ENCODE data around the gene NMU.
A peak's percentile ranks its signal among the peaks of the same experiment; 100 is the strongest.
"Not testable (repeated sequence)": the region's sequence is repeated elsewhere in the genome, so short reads cannot be mapped to it uniquely, and the experiment has no call there.

NMU gene

DNA sequence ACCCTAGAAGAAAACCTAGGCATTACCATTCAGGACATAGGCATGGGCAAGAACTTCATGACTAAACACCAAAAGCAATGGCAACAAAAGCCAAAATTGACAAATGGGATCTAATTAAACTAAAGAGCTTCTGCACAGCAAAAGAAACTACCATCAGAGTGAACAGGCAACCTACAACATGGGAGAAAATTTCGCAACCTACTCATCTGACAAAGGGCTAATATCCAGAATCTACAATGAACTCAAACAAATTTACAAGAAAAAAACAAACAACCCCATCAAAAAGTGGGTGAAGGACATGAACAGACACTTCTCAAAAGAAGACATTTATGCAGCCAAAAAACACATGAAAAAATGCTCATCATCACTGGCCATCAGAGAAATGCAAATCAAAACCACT lies 12.0 kb downstream of the NMU start:
- not testable (repeated sequence) for DNase-seq (ENCODE audit: low spot score)

DNA sequence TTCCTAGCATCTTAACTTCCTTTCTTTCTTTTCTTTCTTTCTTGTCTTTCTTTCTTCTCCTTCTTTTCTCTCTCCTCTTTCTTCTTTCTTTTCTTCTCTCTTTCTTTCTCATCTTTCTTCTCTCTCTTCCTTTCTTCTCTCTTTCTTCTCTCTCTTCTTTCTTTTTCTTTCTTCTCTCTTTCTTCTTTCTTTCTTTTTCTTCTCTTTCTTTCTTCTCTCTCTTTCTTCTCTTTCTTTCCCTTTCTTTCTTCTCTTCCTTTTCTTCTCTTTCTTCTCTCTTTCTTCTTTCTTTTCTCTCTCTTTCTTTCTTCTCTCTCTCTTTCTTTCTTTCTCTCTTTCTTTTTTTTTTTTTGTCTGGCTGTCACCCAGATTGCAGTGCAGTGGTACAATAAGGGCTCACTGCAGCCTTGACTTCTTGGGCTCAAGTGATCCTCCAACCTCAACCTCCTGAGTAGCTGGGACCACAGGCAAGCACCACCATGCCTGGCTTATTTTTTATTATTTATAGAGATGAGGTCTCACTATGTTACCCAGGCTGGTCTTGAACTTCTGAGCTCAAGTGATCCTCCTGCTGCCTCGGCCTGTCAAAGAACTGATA lies 17.5 kb downstream of the NMU start:
- no peak for DNase-seq (ENCODE audit: low spot score)

DNA sequence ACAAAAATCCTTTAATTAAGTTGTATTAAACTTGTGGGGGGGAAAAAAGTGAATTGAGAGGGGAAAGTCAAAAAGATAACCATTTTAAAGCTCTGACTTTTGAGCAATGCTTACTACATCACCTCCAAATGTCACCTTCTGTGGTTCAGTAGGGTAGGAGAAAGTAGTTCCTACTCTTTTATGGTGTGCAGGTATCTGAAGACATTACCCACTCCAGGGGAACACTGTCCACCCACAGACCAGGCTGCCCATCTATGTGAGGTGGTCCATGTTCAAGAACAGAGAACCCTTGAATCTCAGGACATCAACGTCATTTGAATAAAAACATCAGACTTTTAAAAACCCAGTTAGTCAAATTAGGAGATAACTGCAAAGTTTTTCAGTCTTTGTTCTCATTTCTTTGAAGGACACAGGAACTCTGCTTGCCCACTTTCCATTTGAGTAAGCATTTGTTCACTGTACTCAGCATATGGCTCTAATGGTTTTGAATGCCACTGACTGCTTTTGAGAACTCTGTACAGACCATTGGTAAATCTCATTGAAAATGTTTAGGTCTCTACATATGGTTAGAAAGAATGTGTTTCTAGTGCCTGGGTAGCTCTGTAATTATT lies 18.4 kb downstream of the NMU start:
- DNase-seq (ENCODE audit: low spot score) = no peak

DNA sequence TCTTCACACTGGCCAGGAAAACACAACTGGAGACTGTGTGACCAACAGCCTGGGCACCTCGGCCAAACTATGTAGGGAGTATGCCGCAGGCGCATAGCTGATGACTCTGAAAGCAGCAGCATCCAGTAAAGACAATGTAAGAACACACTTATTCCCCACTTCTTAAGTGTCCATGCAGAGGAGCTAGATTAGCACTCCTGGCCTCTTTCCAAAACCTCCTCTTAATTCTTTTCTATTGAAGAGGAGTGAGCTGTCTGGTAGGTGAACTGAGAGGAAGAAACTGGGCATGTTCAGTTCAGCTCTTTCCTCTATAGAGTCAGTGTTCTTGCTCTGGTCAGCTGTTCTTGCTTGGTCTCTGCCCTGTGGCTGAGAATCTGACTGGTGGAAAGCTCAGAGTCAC lies 21.1 kb downstream of the NMU start:
- no peak for DNase-seq (ENCODE audit: low spot score)

DNA sequence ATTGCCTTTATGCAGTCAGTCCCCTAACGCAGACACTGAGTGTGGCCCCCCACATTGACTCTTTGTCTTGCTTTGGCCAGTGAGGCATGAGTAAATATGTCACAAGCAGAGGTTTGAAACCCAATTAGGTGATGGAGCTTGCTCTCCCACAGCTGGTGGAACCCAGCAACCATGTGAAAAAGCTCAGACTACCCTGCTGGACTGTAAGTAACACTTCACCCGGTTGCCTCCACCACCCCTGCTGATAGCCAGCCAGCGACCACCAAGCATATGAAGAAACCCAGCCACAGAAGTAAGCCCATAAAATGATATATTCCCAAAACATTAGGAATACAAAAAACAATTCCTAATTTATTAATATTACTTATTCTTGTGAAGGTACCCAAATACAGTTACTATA lies 22.5 kb downstream of the NMU start:
- DNase-seq (ENCODE audit: low spot score) = no peak

DNA sequence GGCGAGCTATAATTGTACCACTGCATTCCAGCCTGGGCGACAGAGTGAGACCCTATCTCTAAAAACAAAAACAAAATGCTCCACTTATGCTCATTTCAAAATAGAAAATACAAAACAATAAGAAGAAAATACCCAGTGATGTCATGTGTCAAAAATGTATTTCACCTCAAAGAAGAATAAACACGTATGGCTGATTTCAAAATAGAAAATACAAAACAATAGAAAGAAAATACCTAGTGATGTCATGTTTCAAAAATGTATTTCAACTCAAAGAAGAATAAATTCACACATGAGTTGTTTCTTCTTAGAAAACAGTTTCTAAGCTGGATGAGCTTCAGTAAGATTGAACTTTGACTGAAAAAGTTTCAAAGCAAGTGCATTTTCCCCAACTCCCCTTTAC lies 23.8 kb downstream of the NMU start:
- no peak for DNase-seq (ENCODE audit: low spot score)

DNA sequence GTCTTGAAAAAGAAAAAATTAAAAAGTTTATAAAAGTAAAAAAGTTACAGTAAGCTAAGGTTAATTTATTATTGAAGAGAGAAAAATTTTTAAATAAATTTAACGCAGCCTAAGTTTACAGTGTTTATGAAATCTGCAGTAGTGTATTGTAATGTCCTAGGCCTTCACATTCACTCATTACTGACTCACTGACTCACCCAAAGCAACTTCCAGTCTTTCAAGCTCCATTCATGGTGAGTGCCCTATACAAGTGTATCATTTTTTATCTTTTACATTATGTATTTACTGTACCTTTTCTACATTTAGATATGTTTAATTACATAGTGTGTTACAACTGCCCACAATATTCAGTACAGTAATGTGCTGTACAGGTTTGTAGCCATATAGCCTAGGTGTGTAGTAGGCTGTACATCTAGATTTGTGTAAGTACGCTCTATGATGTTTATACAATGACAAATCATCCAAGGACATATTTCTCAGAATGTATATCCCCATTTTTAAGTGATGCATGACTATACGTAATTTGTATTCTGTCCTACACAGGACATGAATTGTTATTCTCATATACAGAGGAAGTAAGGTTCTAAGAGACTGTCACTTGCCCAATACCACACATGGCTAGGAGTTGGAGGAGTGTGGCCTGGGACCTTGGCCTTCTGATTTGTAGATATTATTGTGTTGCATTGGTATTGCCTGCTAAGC lies 24.6 kb downstream of the NMU start:
- no peak for DNase-seq (ENCODE audit: low spot score)

DNA sequence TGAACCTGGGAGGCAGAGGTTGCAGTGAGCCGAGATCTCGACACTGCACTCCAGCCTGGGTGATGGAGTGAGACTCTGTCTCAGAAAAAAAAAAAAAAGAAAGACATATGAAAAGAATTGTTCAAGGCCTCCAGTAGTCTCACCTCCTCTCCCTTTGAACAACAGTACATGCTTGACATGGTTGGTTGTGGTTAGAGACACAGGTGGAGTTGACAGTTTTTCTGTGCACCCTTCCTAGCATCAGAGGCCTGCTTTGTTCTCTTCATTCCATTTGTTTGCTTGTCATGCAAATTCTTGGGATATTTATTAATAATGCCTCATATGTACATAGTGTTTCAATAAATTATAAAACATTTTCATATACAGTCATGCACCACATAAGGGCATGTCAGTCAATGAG lies 25.7 kb downstream of the NMU start:
- no peak for DNase-seq (ENCODE audit: low spot score)

DNA sequence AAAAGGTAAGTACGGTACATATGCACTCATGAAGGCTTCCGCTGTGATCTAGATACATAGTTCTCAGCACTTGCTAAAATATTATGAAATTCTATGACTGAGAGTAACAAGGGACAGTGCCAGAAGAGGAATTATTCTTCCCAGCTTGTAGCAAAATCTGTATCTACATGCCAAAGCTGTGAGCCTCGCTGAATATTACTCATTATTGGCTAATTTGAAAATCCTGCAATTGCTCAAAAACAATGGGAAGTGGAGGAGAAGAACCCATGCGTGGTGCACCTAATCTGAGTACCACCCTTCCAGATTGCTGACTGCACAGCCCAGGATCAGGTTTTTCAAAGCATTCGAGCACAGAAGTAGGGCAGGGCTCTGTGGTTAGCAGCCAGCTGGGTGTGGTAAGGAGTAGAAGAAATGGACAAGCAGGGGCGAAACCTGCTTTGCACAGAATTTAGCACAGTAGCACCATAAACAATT lies 26.7 kb downstream of the NMU start:
- no peak for DNase-seq (ENCODE audit: low spot score)

DNA sequence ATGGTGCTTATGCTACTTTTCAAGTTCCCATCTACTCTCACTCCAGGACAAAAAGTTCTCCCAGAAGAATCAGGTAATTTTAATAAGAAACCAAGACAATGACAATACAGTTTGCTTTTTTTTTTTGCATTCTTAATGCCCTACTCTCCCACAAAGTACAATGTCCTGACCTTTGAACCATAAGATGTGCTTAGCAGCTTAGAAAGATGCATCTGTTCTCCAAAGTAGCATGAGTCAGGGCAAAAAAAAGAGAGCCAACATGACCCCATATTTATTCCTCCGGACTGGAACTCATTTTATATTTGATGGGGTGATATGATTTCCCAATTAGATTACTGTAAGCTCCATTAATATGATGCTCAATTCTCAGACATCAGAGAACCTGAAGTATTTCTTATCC lies 27.5 kb downstream of the NMU start:
- no peak for DNase-seq (ENCODE audit: low spot score)

DNA sequence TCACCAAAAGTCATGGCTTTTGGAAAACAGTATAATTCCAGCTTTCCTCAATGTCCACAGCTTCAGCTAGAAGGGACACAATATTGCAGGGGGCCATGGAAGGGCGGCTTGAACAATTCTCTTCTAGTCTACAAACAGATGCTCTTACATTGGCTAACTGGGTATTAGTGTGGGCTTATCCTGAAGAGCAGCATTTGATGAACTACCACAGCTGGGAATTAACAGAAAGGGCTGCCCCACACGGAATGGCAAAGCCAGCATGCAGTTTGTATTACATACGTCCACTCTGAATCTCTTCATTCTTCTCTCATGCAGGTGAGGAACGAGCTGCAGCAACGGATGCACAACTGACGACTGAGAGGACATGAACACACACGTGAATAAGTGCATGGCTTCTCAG lies 31.1 kb downstream of the NMU start:
- no peak for DNase-seq (ENCODE audit: low spot score)

DNA sequence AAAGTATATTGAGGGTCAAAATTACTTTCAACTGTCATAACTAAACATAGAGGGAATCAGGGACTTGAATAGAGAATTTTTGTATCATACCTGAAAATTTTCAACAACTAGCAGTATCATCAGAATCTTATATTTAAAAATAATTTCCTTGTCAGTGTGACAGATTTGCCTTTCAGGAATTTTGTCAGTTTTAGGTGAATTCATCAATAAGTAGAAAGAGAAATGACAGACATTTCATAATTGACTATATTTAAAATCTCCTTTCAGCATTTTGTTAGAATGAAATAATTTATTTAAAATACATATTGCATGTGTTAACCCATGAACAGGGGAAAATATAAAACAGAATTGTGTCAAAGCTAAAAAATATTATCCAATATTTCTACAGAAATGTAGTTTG lies 35.5 kb downstream of the NMU start:
- no peak for DNase-seq (ENCODE audit: low spot score)

DNA sequence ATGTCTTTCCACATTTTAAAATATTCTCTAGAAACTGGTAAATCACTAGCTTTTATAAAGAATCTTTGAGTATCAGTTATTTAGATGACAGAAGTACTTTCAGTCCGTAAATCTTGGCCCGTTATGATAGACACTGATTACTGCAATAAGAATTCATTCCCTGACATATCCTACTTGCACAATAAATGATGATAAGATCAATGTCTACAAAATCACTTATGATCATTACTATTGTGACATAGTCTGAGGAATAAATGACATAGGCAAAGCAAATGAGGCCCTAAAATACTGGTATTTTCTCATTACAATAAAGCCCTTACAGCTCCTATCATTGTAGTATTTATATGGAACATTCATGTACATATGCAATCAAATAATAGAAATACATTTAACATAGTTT lies 37.5 kb downstream of the NMU start:
- DNase-seq (ENCODE audit: low spot score) = no peak

DNA sequence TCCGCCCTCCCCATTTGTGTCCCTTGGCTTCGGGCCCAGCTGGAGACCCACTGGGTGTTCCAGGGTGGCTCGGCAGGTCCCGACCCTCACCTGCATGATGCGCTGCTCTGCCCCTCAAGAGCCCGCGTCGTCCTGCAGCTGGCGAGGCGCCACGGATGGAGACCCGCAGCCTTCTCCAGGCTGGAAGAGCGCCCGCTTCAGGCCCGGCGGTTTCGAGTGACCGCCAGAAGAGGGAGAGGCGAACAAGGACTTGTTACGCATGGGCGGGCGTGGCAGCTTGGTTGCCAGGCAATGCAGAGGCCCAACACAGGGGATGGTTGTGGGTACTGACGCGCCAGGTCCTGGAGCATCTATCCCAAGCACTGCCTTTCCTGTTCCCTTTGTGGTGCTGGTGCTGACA lies 44.1 kb downstream of the NMU start, which contains the start of gene PDCL2:
PDCL2 (minus strand) TSS at position 232 of the 400 bp plus-strand sequence; CDS start at position 96, 136 bp downstream.
- DNase-seq (ENCODE audit: low spot score) = no peak

DNA sequence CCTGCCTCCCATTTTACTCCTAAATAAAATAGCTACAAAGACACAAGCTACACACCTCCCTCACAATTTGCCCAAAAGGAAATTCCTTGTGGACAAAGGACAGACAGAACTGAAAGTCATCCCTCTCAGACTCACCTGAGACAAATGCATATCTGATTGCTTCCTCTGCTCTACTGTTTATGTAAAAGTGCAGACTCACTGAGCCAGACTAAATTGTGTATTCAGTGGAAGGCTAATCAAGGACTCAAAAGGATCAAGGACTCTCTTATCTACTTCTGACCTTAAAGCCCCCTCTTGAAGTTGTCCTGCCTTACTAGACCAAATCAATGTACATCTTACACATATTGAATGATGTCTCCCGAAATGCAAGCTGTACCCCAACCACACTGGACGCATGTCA lies 47.9 kb downstream of the NMU start:
- DNase-seq (ENCODE audit: low spot score) = no peak

DNA sequence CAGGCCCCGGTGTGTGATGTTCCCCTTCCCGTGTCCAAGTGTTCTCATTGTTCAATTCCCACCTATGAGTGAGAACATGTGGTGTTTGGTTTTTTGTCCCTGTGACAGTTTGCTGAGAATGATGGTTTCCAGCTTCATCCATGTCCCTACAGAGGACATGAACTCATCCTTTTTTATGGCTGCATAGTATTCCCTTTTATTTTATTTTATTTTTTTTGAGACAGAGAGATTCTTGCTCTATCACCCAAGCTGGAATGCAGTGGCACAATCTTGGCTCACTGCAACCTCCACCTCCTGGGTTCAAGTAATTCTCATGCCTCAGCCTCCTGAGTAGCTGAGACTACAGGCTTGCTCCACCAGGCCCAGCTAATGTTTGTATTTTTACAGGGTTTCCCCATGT lies 53.3 kb downstream of the NMU start:
- not testable (repeated sequence) for DNase-seq (ENCODE audit: low spot score)

DNA sequence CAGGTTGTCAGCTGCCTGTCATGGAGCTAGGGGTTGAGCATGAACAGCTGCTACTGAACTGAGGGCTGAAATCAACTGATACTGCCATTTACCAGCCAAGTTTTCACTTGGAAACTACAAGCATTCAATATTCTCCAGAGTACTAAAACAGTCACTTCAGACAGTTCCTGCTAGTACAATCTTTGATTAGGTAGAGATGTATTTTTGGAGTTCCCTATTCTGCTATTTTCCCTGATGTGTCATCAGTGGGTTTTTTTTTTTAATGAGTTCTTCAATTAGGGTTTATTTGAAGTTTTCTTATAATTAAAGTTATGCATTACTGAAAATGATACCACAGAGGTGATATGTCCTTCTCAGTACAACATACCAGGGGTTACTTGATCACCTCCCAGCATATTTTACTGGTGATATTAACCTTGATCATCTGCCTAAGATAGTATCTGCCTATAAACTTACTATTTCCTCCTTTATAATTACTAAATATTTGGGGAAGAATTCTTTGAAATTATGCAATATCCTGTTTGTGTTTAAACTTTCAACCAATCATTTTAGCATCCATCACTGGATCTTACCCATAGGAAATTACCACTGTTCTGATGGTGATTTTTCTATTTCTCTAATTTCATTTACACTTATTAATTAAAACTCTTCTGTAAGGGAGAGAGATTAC lies 57.6 kb downstream of the NMU start:
- no peak for DNase-seq (ENCODE audit: low spot score)

DNA sequence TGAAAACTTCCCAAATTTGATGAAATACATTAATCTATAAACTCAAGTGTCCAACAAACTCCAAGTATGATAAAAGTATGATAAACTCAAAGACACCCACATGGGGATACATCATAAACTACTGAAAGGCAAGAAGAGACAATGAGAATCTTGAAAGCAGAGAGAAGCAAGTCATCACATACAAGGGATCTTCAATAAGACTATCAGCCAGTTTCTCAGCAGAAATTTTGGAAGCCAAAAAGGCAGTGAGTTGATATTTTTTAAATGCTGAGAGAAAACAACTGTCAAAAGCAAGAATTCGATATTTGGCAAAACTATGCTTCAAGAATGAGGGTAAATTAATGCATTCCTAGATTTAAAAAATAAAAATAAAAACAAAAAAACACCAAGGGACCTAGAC lies 60.6 kb downstream of the NMU start:
- DNase-seq (ENCODE audit: low spot score) = no peak

DNA sequence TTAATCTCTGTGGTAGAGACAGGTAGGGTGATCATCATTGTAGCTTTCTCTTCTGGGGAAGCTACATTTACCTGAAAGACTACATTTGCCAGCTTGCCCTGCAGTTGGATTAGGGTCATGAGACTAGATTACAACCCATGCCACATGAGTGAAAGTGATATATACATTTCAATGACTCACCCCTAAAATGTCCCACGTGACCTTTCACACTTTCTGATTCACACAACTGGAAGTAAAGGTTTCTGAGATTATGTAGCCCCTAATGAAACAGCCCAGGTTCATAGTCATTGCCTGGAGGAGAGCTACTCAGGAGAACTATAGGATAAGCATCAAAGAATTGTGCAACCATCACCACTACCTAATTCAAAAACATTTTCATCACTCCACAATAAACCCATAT lies 61.8 kb downstream of the NMU start:
- no peak for DNase-seq (ENCODE audit: low spot score)

DNA sequence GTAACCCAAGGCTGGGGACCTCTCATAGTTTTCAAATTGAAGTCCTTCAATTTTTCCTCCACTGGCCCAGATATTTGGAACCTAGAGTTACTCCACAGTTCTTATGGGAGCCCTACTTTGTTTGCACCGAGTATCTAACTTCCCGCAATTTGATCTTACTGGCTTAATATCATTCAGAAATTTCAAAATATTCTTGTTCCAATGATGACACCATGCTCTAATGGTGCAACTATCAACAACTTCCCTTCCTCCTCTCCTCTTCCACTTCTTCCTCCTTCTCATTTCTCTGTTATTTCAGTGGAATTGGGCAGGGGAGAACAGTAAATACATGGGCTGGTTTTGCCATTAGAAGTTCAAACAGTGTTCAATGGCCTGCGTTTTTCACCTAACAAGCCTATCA lies 64.3 kb downstream of the NMU start:
- no peak for DNase-seq (ENCODE audit: low spot score)

DNA sequence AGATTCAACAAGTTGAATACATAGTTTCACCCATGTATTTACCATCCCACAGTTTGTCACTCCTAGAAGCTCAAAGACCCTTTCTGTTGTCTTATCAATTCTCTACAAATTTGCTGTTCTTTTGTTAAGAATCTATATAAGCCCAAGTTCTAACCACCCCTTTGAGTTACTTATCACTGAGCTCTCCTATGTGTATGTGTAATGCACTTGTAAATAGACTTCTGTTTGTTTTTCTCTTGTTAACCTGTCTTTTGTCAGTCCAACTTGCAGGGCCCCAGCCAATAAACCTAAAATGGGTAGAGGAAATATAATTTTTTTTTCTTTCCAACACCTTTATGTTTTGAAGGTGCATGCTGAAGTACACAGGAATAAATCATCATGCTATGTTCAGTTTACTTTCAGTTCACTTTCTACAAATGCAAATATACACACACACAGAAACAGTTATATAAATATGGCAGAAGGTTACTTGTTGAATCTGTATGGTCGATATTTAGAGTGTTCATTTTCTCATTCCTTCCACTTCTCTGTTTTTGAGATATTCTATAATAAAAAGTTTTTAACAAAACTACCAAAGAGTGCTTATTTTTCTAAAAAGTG lies 67.1 kb downstream of the NMU start:
- no peak for DNase-seq (ENCODE audit: low spot score)

DNA sequence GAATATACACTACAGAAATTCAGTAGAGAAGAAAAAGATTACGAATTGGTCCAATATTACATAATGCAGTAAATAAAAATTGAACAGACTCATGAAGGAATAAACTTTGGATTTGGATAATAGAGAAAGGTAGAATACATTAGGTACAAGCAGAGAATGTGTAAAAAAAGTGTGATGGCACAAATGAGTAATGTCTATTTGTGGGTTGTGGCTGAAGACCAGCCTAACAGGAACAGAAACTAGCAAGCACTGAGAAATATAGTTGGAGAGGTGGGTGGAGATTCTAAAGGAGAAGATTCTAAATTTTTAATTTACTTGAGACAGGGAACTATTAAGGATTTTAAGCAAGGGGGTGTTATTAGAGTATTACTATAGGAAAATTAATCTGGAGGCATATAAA lies 74.2 kb downstream of the NMU start:
- DNase-seq (ENCODE audit: low spot score) = peak; percentile 31

DNA sequence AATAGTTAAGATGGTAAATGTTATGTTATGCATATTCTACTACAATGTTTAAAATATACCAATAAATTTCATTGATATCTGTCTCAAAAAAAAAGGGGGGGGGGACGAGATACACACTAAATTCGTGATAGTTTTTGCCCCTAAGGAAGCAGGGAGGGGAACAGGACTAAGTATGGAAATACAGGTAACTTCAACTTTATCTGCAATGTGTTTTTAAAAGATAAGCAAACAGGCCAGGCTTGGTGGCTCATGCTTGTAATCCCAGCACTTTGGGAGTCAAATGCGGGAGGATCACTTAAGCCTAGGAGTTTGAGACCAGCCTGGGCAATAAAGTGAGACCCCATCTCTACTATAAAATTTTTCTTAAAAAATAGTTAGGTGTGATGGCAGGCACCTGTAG lies 76.0 kb downstream of the NMU start:
- DNase-seq (ENCODE audit: low spot score) = no peak

All from globus pallidus (tissue), 1 donor.